IPS-20b (cell line): ENCODE measurements around the gene PI4K2A.
"Not testable (repeated sequence)": the region's sequence is repeated elsewhere in the genome, so short reads cannot be mapped to it uniquely, and the experiment has no call there.

Experiments
- H3K27ac ChIP-seq: one replicate; pipeline ENCODE4 v1.5.1; 2013; ENCODE audit warnings: low read length
- H3K27me3 ChIP-seq: 2 replicates; pipeline ENCODE4 v1.6.1; 2013; ENCODE audit warnings: mild to moderate bottlenecking, low read length, inconsistent platforms; ENCODE audit not compliant: insufficient read depth
- H3K36me3 ChIP-seq: 2 replicates; pipeline ENCODE4 v1.6.1; 2013; ENCODE audit warnings: low read depth, mild to moderate bottlenecking, inconsistent platforms, low read length, moderate library complexity; ENCODE audit not compliant: insufficient read depth
- H3K4me1 ChIP-seq: 2 replicates; pipeline ENCODE4 v1.6.1; 2013; ENCODE audit warnings: mild to moderate bottlenecking, control low read depth, inconsistent platforms, low read length, moderate library complexity; ENCODE audit not compliant: insufficient read depth
- H3K4me3 ChIP-seq: 2 replicates; pipeline ENCODE4 v1.5.1; 2013; ENCODE audit warnings: mild to moderate bottlenecking, low read length, inconsistent platforms
- H3K9ac ChIP-seq: 2 replicates; pipeline ENCODE4 v1.6.1; 2013; ENCODE audit warnings: low read depth, mild to moderate bottlenecking, inconsistent platforms, low read length, moderate library complexity
- H3K9me3 ChIP-seq: 2 replicates; pipeline ENCODE4 v1.6.1; 2013; ENCODE audit warnings: mild to moderate bottlenecking, low read depth, low read length, inconsistent platforms; ENCODE audit not compliant: insufficient read depth

Gene PI4K2A

DNA sequence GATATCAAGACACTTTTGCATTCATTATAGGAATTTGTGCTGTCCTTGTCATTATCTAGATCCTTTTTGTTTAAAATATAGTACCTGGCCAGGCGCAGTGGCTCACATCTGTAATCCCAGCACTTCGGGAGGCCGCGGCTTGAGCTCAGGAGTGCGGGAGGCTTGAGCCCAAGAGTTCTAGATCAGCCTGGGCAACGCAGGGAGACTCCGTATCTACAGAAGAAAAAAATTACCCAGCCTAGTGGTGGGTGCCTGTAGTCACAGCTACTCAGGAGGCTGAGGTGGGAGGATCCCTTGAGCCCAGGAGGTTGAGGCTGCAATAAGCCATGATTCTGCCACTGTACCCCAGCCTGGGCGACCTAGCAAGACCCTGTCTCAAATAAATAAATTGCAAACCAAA, 6.5 kb upstream of the PI4K2A start:
- Histone ChIP-seq H3K36me3 (no peaks in the 10 kb centered on the region), H3K9me3 (no peaks in the 10 kb centered on the region), H3K27ac (peak overlapping the region; percentile 45), H3K9ac (peak overlapping the region; percentile 92; the same call in 1 of the 2 replicates), H3K4me1 (0 out of 2 replicates have a peak, but pooled peaks cover 3% of the 10 kb centered on the region), H3K4me3 (peak overlapping the region; percentile 96), H3K27me3 (no peaks in the 10 kb centered on the region)

DNA sequence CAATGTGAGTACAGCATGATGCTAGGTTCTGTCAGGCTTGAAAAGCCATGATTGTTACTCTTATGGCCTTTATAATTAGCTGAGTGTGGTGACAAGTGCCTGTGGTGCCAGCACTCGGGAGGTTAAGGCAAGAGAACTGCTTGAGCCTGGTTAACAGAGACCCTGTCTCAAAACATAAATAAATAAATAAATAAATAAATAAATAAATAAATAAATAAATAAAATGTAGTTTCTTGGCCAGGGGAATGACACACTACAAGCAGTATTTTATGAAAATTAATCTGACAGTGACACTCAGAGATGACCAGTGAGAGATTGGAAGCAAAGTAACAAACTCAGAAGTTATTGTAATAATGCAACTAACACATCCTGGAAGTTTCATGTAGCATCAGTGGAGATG, 4.9 kb upstream of the PI4K2A start:
- Histone ChIP-seq H3K4me1 (peaks cover 5% of the 10 kb centered on the region; the same call in 1 of the 2 replicates), H3K27me3 (no peaks in the 10 kb centered on the region), H3K9me3 (no peaks in the 10 kb centered on the region), H3K27ac (no peak overlapping the region), H3K36me3 (no peaks in the 10 kb centered on the region), H3K9ac (no peak overlapping the region), H3K4me3 (no peak overlapping the region)

DNA sequence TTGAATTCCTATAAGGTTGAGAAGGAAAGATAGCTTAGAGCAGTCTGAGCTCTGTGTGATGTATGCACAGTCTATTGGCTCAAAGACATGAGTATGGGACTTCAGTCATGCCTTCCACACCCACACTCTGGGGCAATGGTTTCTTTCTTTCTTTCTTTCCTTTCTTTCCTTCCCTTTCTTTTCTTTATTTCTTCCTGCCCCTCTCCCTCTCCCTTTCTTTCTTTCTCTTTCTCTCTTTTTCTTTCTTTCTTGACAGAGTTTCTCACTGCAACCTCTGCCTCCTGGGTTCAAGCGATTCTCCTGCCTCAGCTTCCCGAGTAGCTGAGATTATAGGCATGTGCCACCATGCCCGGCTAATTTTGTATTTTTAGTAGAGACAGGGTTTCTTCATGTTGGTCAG, 1.4 kb upstream of the PI4K2A start:
- H3K27ac ChIP-seq, H3K27me3 ChIP-seq, H3K4me1 ChIP-seq, H3K9me3 ChIP-seq, H3K4me3 ChIP-seq, H3K9ac ChIP-seq: not testable (repeated sequence)
- H3K36me3 ChIP-seq, result peaks cover 11% of the 10 kb centered on the region; the same call in 1 of the 2 replicates

DNA sequence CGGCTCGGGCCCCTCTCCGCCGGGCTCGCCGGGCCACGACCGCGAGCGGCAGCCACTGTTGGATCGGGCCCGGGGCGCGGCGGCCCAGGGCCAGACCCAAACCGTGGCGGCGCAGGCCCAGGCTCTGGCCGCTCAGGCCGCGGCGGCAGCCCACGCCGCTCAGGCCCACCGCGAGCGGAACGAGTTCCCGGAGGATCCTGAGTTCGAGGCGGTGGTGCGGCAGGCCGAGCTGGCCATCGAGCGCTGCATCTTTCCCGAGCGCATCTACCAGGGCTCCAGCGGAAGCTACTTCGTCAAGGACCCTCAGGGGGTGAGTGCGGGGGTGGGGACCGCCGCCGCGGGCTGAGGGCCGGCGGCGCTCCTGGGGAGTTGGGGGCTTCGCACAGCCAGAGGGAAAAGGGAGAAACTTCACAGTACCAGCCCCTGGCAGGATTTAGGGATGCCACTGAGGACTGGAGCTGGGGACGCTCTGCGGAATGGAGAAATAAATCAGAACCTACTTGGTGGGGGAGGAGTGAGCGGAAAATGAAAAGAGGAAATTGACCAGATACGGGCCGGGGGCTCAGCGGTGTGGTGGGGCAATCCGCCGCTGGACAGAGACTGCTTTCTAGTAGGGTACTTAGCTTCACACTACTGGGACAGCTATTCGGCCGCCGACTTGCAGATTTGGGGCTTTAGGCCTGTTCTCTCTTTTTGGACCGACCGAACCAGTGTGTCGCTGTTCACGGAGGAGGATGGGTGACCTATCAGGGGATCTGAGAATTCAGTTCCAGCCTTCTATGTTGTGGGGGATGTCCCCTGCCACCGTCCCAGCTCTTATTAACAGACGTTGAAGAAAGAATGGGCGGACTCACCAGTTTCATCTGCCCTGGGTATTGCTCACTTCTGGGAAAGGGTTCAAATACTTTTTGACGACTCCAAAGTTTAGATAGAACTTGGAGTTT, 669 bp downstream of the PI4K2A start:
- Histone ChIP-seq H3K36me3 (peaks cover 23% of the 10 kb centered on the region), H3K4me1 (peaks cover 9% of the 10 kb centered on the region; the same call in 1 of the 2 replicates), H3K27me3 (no peaks in the 10 kb centered on the region), H3K9me3 (no peaks in the 10 kb centered on the region), H3K27ac (no peak overlapping the region), H3K4me3 (peak overlapping the region; percentile 97), H3K9ac (peak overlapping the region; percentile 87)

DNA sequence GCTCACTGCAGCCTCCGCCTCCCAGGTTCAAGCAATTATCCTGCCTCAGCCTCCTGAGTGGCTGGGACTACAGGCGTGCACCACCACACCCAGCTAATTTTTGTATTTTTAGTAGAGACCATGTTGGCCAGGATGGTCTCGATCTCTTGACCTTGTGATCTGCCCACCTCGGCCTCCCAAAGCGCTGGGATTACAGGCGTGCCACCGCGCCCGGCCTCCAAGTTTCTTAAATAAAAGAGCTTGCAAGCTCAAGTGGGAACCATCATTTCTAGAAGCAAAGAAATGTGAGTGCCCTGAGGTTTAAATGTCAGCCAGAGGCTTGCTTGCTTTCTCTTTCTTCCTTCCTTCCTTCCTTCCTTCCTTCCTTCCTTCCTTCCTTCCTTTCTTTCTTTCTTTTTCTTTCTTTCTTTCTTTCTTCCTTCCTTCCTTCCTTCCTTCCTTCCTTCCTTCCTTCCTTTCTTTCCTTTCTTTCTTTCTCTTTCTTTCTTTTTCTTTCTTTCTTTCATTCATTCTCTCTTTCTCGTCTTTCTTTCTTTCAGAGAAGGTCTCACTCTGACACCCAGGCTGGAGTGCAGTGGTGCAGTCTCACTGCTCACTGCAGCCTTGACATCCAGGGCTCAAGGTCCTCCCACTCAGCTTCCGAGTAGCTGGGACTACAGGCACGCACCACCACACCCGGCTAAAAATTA, 2.1 kb downstream of the PI4K2A start:
- H3K9me3 ChIP-seq, H3K4me3 ChIP-seq, H3K9ac ChIP-seq, H3K27me3 ChIP-seq, H3K27ac ChIP-seq: not testable (repeated sequence)
- Histone ChIP-seq H3K4me1 (peaks cover 13% of the 10 kb centered on the region; the same call in 1 of the 2 replicates), H3K36me3 (peaks cover 26% of the 10 kb centered on the region)

DNA sequence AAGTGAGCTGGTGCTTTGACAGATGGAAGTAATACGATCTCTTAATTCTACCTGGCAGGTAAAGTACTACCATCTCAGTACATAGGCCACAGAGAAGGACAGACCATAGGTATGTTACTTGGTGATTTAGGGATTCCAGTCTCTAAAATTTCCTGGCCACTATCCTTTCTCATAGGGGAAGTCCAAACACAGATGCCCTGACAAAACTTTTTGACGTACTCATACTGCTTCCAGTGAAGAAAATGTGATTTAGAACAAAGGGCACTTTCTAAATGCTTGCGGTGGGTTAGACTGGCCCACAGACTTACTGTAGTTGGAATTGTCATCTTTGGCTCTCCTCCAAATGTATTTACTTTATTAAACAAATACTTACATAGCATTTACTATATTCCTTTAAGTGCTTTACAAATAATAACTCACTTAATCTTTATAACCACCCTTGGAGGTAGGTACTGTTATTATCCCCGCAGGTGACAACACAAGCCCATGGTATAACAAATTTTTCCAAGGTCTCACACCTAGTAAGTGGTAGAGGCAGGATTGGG, 3.0 kb downstream of the PI4K2A start:
- Histone ChIP-seq H3K27ac (no peak overlapping the region), H3K4me3 (no peak overlapping the region), H3K9ac (no peak overlapping the region), H3K36me3 (peaks cover 26% of the 10 kb centered on the region), H3K9me3 (no peaks in the 10 kb centered on the region), H3K4me1 (peaks cover 16% of the 10 kb centered on the region; the same call in 1 of the 2 replicates), H3K27me3 (no peaks in the 10 kb centered on the region)

DNA sequence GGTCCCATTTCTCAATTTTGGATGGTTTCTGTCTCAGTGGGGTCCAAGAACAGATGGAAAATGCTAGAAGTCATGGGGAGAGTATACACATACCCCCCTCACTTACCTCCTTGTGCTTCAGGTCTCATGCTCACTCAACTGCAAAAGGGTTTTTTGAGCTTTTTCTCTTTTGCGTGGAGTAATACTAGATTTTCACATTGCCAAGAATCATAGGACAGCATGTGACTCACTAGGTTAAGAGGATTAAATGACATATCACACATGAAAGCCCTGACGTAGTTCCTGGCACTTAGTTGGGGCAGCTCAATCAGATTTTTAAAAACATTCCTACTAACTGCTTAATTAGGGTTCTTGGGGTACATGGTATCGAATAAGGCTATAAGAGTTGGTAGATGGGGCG, 4.5 kb downstream of the PI4K2A start:
- Histone ChIP-seq H3K27ac (no peak overlapping the region), H3K27me3 (no peaks in the 10 kb centered on the region), H3K4me3 (no peak overlapping the region), H3K36me3 (peaks cover 26% of the 10 kb centered on the region), H3K9ac (no peak overlapping the region), H3K9me3 (no peaks in the 10 kb centered on the region), H3K4me1 (peaks cover 22% of the 10 kb centered on the region)

DNA sequence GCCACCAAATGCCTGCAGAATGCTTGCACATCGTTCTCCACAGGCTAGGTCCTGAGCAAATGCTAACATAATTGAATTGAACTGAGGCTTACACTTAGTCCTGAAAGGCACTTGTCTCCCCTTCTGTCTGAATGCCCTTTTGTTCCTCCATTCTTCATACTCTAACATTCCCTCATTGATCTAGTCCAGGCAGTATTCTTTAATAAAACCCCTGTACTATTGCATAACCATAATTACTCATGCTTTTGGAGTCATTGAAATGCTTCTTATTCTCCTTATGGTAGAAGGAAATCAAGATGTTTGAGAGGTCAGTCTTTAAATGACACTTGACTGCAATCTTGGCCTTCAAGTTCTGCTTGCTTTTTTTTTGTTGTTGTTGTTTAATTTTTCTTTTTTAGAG, 7.1 kb downstream of the PI4K2A start:
- no peak overlapping the region for H3K9ac ChIP-seq
- H3K27ac ChIP-seq, result no peak overlapping the region
- H3K4me1 ChIP-seq, result peaks cover 16% of the 10 kb centered on the region
- no peaks in the 10 kb centered on the region for H3K27me3 ChIP-seq
- no peaks in the 10 kb centered on the region for H3K9me3 ChIP-seq
- peaks cover 49% of the 10 kb centered on the region for H3K36me3 ChIP-seq
- no peak overlapping the region for H3K4me3 ChIP-seq

DNA sequence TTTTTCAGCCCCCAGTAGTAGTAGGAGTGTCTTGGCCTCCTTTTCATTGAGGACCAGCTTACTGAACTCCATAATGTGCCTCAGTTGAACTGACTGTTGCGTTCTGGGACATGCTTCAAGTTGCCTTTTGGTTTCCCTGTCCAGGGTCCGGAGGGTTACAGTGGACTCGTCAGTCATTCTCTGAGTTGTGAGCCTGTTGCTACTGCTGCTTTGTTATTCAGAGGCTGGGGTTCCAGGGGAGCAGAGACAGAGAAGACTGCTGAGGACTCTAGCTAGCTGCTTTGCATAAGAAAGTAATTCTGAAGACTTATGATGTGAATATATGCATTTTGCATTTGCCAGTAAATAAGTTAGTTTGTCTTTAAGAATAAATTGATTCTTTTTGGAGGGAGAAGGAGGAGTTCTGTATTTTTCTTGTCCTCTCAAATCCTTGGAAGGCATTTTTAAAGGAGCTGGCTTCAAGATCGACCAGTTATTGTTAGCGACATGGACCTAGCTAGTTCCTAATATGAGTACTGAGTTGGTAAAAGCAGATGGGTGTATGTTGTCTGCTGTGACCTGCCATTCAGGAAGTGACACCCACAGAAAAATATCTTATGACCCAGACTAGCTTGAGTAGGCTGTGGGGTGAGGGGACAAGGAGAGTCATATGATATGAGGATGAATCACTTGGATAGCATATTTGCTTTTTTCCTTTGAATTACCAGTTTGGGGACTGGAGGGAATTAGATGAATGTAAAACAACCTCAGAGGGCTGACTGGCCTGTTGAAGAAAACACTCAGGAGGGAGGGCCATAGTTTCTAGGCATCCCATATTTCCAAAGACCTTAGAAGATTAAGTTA, 8.3 kb downstream of the PI4K2A start:
- Histone ChIP-seq H3K9me3 (no peaks in the 10 kb centered on the region), H3K27me3 (no peaks in the 10 kb centered on the region), H3K9ac (peak overlapping the region; percentile 30; the same call in 1 of the 2 replicates), H3K36me3 (peaks cover 53% of the 10 kb centered on the region), H3K27ac (peak overlapping the region; percentile 86), H3K4me1 (peaks cover 16% of the 10 kb centered on the region), H3K4me3 (peak overlapping the region; percentile 51)

DNA sequence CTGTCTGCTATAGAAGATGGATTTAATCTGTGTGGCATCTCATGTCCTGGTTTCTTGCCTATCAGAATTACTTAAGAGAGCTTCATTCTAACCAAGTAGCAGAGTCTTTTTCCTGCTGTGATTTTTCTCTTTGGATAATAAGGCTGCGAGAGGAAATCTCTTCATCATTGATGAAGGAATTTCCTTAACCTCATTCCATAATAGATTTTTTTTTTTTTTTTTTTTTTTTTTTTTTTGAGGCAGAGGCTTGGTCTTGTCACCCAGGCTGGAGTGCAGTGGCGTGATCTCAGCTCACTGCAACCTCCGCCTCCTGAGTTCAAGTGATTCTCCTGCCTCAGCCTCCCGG, 8.9 kb downstream of the PI4K2A start:
- H3K9me3 ChIP-seq, H3K27me3 ChIP-seq: not testable (repeated sequence)
- peak overlapping the region; percentile 51 for H3K4me3 ChIP-seq
- peak overlapping the region; percentile 30; the same call in 1 of the 2 replicates for H3K9ac ChIP-seq
- H3K27ac ChIP-seq, result peak overlapping the region; percentile 86
- peaks cover 16% of the 10 kb centered on the region for H3K4me1 ChIP-seq
- H3K36me3 ChIP-seq, result peaks cover 53% of the 10 kb centered on the region

DNA sequence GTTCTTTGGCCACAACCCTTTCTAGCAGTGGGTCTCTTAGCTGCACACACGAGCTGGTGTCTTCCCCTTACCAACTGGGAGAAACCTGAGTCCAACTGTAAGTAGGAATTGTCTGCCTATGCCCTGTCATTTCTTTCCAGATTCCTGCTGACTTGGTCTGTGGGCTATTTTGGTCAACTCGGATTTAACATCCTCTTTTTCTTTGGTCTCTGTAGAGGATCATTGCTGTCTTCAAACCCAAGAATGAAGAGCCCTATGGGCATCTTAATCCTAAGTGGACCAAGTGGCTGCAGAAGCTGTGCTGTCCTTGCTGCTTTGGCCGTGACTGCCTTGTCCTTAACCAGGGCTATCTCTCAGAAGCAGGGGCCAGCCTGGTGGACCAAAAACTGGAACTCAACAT, 10.3 kb downstream of the PI4K2A start:
- Histone ChIP-seq H3K4me1 (peaks cover 16% of the 10 kb centered on the region), H3K9me3 (no peaks in the 10 kb centered on the region), H3K36me3 (peaks cover 54% of the 10 kb centered on the region), H3K9ac (0 out of 2 replicates have a peak overlapping the region, but pooled peaks have one; percentile 21), H3K27ac (peak overlapping the region; percentile 24), H3K27me3 (no peaks in the 10 kb centered on the region), H3K4me3 (no peak overlapping the region)
